HEK293 (cell line): Measurements from ENCODE around the gene PCTP.

Experiments used
- CTCF ChIA-PET: fragments of 350-600 bp; formaldehyde crosslinking; extraction: SDS; loops from one replicate; lab custom pipeline; 2021; ENCODE audit warnings: antibody characterized with exemption; lab: Yijun Ruan, JAX
- POLR2A ChIA-PET: fragments of 300-600 bp; formaldehyde crosslinking; extraction: SDS; loops from one replicate; lab custom pipeline; 2020; ENCODE audit warnings: antibody characterized with exemption, inconsistent platforms; lab: Yijun Ruan, JAX
- H3K27ac ChIP-seq: fragments of 200-500 bp; sonication (Bioruptor generic); 2 replicates; pipeline ENCODE4 v1.5.1; 2014; ENCODE audit warnings: low read depth, low read length, control low read depth, inconsistent platforms; ENCODE audit errors: extremely low read depth
- H3K36me3 ChIP-seq, 2 experiments: fragments of 200-500 bp in 1 of 2; sonication (Bioruptor generic) in 1 of 2; 1 replicate in 1 of 2; 2 replicates in 1 of 2; pipeline ENCODE4 v1.5.1; 2014 to 2017; ENCODE audit warnings: inconsistent platforms in 2 of 2, low read length in 2 of 2; ENCODE audit not compliant: control insufficient read depth in 2 of 2, insufficient read depth in 1 of 2
- H3K4me1 ChIP-seq: fragments of 200-500 bp; sonication (Bioruptor generic); 2 replicates; pipeline ENCODE4 v1.5.1; 2014; ENCODE audit warnings: mild to moderate bottlenecking, low read length, inconsistent platforms; ENCODE audit not compliant: control insufficient read depth, insufficient read depth
- H3K4me3 ChIP-seq: 2 replicates; pipeline ENCODE4 v1.5.1; 2011; ENCODE audit warnings: low read depth, mild to moderate bottlenecking, control low read depth, low read length, moderate library complexity
- H3K9me3 ChIP-seq: fragments of 200-500 bp; sonication (Bioruptor generic); 2 replicates; pipeline ENCODE4 v1.5.1; 2014; ENCODE audit warnings: low read depth, low read length, inconsistent platforms; ENCODE audit not compliant: control insufficient read depth, insufficient read depth
- FEZF1 ChIP-seq: fragments of 450-650 bp; formaldehyde crosslinking; IDR thresholded peaks from 2 replicates; pipeline ENCODE4 v1.5.1; 2016; ENCODE audit warnings: missing biosample characterization, missing genetic modification characterization
- OVOL3 ChIP-seq: fragments of 450-650 bp; formaldehyde crosslinking; IDR thresholded peaks from 2 replicates; pipeline ENCODE4 v1.5.1; 2016; ENCODE audit warnings: missing biosample characterization, missing genetic modification characterization
- ZBTB8A ChIP-seq: fragments of 450-650 bp; formaldehyde crosslinking; IDR thresholded peaks from 2 replicates; pipeline ENCODE4 v1.5.1; 2016; ENCODE audit warnings: missing biosample characterization, missing genetic modification characterization
- ZFHX2 ChIP-seq: fragments of 450-650 bp; formaldehyde crosslinking; conservative IDR thresholded peaks from 2 replicates; pipeline ENCODE4 v1.5.1; 2016; ENCODE audit warnings: missing biosample characterization, missing genetic modification characterization
- ZNF184 ChIP-seq: fragments of 450-650 bp; IDR thresholded peaks from 2 replicates; pipeline ENCODE4 v1.5.1; 2018; ENCODE audit warnings: missing biosample characterization, mild to moderate bottlenecking, missing genetic modification characterization
- ZNF221 ChIP-seq: fragments of 450-650 bp; formaldehyde crosslinking; IDR thresholded peaks from 2 replicates; pipeline ENCODE4 v1.5.1; 2017; ENCODE audit warnings: missing biosample characterization, missing genetic modification characterization, borderline replicate concordance
- ZNF266 ChIP-seq: fragments of 450-650 bp; formaldehyde crosslinking; IDR thresholded peaks from 2 replicates; pipeline ENCODE4 v1.5.1; 2016; ENCODE audit warnings: missing biosample characterization, missing genetic modification characterization, low read depth
- ZNF404 ChIP-seq: fragments of 450-650 bp; formaldehyde crosslinking; IDR thresholded peaks from 2 replicates; pipeline ENCODE4 v1.5.1; 2017; ENCODE audit warnings: missing biosample characterization, missing genetic modification characterization
- ZNF571 ChIP-seq: fragments of 450-650 bp; formaldehyde crosslinking; IDR thresholded peaks from 2 replicates; pipeline ENCODE4 v1.5.0; 2017; ENCODE audit warnings: missing biosample characterization, missing genetic modification characterization
- ZNF626 ChIP-seq: fragments of 450-650 bp; sonication (Bioruptor Pico); formaldehyde crosslinking; IDR thresholded peaks from 2 replicates; pipeline ENCODE4 v1.5.1; 2018; ENCODE audit warnings: missing biosample characterization, missing genetic modification characterization, inconsistent platforms
- ZNF843 ChIP-seq: fragments of 450-650 bp; formaldehyde crosslinking; IDR thresholded peaks from 2 replicates; pipeline ENCODE4 v1.5.1; 2016; ENCODE audit warnings: missing biosample characterization, missing genetic modification characterization
- ZSCAN16 ChIP-seq: fragments of 450-650 bp; formaldehyde crosslinking; IDR thresholded peaks from 2 replicates; pipeline ENCODE4 v1.5.1; 2016; ENCODE audit warnings: missing biosample characterization, missing genetic modification characterization
- TF ChIP-seq, protein P1 (sequence below): fragments of 450-650 bp; formaldehyde crosslinking; IDR thresholded peaks from 2 replicates; pipeline ENCODE4 v1.5.0; 2017; ENCODE audit warnings: missing biosample characterization, missing genetic modification characterization, borderline replicate concordance
- TF ChIP-seq, protein P2 (sequence below): fragments of 450-650 bp; formaldehyde crosslinking; IDR thresholded peaks from 2 replicates; pipeline ENCODE4 v1.5.1; 2016; ENCODE audit warnings: missing biosample characterization, missing genetic modification characterization, borderline replicate concordance

PCTP gene

DNA sequence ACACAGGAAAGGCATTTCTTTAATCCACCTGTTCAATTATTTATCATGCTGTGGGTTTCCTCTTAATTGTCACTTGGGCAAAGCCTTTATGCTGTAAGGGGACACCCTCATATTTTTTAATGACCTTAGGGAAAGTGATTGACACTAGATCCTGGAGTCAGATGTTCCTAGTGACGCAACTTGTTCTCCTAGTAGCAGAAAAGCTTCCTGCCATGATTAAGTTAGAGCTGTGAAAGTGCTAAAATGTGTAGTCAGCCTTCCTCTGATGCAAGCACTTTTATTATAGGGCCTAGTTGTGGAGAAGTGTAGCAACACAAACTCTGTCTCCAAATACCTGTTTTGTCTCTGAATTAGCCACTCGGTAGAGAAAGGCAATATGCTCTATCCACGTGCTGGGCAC is 40.4 kb upstream of the PCTP start:
- H3K27ac ChIP-seq = no peak overlapping the region
- ChIA-PET POLR2A (interaction anchor here (0.8 kb wide), 1 partner anchor 41 kb away, joined by 3 read pairs; the partner anchor contains the start of gene PCTP), CTCF (interaction anchor here (1.6 to 3.5 kb wide), 2 partner anchors 8 to 184 kb away, joined by 5 to 27 read pairs; no protein-coding TSS in a partner anchor)
- H3K4me3 ChIP-seq = no peak overlapping the region
- peaks cover 12% of the 10 kb centered on the region for H3K4me1 ChIP-seq
- TF ChIP-seq ZSCAN16 (tag by site-specific recombination) = no peak
- no peak for TF ChIP-seq ZNF184 (tag by site-specific recombination)
- TF ChIP-seq ZNF843 (tag by site-specific recombination) = no peak
- TF ChIP-seq, protein P1, sequence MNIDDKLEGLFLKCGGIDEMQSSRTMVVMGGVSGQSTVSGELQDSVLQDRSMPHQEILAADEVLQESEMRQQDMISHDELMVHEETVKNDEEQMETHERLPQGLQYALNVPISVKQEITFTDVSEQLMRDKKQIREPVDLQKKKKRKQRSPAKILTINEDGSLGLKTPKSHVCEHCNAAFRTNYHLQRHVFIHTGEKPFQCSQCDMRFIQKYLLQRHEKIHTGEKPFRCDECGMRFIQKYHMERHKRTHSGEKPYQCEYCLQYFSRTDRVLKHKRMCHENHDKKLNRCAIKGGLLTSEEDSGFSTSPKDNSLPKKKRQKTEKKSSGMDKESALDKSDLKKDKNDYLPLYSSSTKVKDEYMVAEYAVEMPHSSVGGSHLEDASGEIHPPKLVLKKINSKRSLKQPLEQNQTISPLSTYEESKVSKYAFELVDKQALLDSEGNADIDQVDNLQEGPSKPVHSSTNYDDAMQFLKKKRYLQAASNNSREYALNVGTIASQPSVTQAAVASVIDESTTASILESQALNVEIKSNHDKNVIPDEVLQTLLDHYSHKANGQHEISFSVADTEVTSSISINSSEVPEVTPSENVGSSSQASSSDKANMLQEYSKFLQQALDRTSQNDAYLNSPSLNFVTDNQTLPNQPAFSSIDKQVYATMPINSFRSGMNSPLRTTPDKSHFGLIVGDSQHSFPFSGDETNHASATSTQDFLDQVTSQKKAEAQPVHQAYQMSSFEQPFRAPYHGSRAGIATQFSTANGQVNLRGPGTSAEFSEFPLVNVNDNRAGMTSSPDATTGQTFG (tag by site-specific recombination) = no peak
- TF ChIP-seq, protein P2, sequence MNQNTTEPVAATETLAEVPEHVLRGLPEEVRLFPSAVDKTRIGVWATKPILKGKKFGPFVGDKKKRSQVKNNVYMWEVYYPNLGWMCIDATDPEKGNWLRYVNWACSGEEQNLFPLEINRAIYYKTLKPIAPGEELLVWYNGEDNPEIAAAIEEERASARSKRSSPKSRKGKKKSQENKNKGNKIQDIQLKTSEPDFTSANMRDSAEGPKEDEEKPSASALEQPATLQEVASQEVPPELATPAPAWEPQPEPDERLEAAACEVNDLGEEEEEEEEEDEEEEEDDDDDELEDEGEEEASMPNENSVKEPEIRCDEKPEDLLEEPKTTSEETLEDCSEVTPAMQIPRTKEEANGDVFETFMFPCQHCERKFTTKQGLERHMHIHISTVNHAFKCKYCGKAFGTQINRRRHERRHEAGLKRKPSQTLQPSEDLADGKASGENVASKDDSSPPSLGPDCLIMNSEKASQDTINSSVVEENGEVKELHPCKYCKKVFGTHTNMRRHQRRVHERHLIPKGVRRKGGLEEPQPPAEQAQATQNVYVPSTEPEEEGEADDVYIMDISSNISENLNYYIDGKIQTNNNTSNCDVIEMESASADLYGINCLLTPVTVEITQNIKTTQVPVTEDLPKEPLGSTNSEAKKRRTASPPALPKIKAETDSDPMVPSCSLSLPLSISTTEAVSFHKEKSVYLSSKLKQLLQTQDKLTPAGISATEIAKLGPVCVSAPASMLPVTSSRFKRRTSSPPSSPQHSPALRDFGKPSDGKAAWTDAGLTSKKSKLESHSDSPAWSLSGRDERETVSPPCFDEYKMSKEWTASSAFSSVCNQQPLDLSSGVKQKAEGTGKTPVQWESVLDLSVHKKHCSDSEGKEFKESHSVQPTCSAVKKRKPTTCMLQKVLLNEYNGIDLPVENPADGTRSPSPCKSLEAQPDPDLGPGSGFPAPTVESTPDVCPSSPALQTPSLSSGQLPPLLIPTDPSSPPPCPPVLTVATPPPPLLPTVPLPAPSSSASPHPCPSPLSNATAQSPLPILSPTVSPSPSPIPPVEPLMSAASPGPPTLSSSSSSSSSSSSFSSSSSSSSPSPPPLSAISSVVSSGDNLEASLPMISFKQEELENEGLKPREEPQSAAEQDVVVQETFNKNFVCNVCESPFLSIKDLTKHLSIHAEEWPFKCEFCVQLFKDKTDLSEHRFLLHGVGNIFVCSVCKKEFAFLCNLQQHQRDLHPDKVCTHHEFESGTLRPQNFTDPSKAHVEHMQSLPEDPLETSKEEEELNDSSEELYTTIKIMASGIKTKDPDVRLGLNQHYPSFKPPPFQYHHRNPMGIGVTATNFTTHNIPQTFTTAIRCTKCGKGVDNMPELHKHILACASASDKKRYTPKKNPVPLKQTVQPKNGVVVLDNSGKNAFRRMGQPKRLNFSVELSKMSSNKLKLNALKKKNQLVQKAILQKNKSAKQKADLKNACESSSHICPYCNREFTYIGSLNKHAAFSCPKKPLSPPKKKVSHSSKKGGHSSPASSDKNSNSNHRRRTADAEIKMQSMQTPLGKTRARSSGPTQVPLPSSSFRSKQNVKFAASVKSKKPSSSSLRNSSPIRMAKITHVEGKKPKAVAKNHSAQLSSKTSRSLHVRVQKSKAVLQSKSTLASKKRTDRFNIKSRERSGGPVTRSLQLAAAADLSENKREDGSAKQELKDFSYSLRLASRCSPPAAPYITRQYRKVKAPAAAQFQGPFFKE = no peak
- TF ChIP-seq ZNF571 (tag by site-specific recombination) = no peak
- TF ChIP-seq ZNF626 (tag by site-specific recombination) = no peak
- no peak for TF ChIP-seq ZNF404 (tag by site-specific recombination)
- no peak for TF ChIP-seq ZNF221 (tag by site-specific recombination)
- no peak for TF ChIP-seq ZFHX2 (tag by site-specific recombination)
- TF ChIP-seq ZBTB8A (tag by site-specific recombination) = no peak
- TF ChIP-seq OVOL3 = no peak
- no peaks in the 10 kb centered on the region for H3K9me3 ChIP-seq
- no peaks in the 10 kb centered on the region for H3K36me3 ChIP-seq

DNA sequence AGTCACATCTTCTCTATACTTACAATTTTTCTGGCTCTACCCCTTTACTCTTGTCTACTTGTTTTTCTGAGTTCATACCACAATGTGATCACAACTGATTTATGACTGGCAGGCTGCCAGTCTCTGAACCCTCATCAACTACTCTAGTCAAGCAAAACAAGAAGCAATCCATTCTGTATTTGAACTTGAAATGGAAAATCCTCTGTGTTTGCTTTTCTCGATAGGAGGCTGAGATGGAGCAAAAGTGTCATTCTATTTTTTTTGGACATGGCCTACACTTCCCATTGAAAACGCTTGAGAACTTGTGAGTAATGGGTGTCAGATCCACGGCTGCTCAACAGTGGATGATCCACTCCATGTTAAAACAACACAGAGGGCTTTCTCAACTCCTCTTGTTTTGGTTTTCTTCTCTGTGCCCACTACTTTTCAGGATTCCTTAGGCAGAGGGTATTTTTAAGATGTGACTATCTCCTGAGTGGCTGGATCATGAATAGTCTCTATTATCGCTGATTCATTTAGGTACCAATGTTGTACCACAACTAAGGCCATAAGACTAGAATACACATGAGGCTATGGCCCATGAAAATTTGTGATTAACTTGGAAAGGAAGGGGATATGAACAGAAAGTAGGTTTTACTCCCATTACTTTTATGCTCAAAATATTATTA is 39.9 kb upstream of the PCTP start:
- no peak overlapping the region for H3K4me3 ChIP-seq
- POLR2A ChIA-PET = no interaction called here
- CTCF ChIA-PET = interaction anchor here (1.0 to 1.6 kb wide), 2 partner anchors 184 to 185 kb away, joined by 3 to 5 read pairs; no protein-coding TSS in a partner anchor
- no peaks in the 10 kb centered on the region for H3K9me3 ChIP-seq
- TF ChIP-seq ZNF266 (tag by site-specific recombination) (no peak), FEZF1 (tag by site-specific recombination) (peak; percentile 52)
- no peaks in the 10 kb centered on the region for H3K36me3 ChIP-seq
- H3K27ac ChIP-seq = no peak overlapping the region
- peaks cover 12% of the 10 kb centered on the region for H3K4me1 ChIP-seq
